ENCODE results near the gene ACTG2.
"Not testable (repeated sequence)": the region's sequence is repeated elsewhere in the genome, so short reads cannot be mapped to it uniquely, and the experiment has no call there.

The ACTG2 gene

GRCh38 chr2:73892631-73893329 lies at the start of gene ACTG2:
TSS of gene ACTG2 (plus strand) at chr2:73893008. CDS start at chr2:73901312, 8,304 bp downstream.
- no peak for DNase-seq

- no peak for DNase-seq
Measured at GRCh38 chr2:73844087-73844486, 48.7 kb upstream of the ACTG2 start.

GRCh38 chr2:73850009-73850408 lies 42.8 kb upstream of the ACTG2 start:
- DNase-seq, result no peak

GRCh38 chr2:73851274-73851673 lies 41.5 kb upstream of the ACTG2 start:
- DNase-seq, result no peak

- peak; percentile 69 for DNase-seq
Measured at GRCh38 chr2:73852020-73852419, 40.8 kb upstream of the ACTG2 start.

- DNase-seq, result no peak
Measured at GRCh38 chr2:73855526-73855925, 37.3 kb upstream of the ACTG2 start.

- DNase-seq, result no peak
Measured at GRCh38 chr2:73856214-73856613, 36.6 kb upstream of the ACTG2 start.

- peak; percentile 88 for DNase-seq
Measured at GRCh38 chr2:73859721-73860586, 32.9 kb upstream of the ACTG2 start.

- no peak for DNase-seq
Measured at GRCh38 chr2:73862987-73863386, 29.8 kb upstream of the ACTG2 start.

- no peak for DNase-seq
Measured at GRCh38 chr2:73868204-73868978, 24.4 kb upstream of the ACTG2 start.

- DNase-seq, result no peak
Measured at GRCh38 chr2:73870084-73870483, 22.7 kb upstream of the ACTG2 start.

GRCh38 chr2:73877071-73877802 lies 15.6 kb upstream of the ACTG2 start:
- DNase-seq, result peak; percentile 5

- DNase-seq, result not testable (repeated sequence)
Measured at GRCh38 chr2:73877984-73878383, 14.8 kb upstream of the ACTG2 start.

GRCh38 chr2:73885406-73885805 lies 7.4 kb upstream of the ACTG2 start:
- no peak for DNase-seq

GRCh38 chr2:73886357-73886756 lies 6.5 kb upstream of the ACTG2 start:
- DNase-seq, result peak; percentile 23

- DNase-seq, result not testable (repeated sequence)
Measured at GRCh38 chr2:73887596-73888353, 5.0 kb upstream of the ACTG2 start.

- DNase-seq, result no peak
Measured at GRCh38 chr2:73888388-73888787, 4.4 kb upstream of the ACTG2 start.

GRCh38 chr2:73889206-73889605 lies 3.6 kb upstream of the ACTG2 start:
- DNase-seq, result no peak

- no peak for DNase-seq
Measured at GRCh38 chr2:73890301-73891092, 2.3 kb upstream of the ACTG2 start.

- DNase-seq, result no peak
Measured at GRCh38 chr2:73891276-73891901, 1.4 kb upstream of the ACTG2 start.
